Natural killer cell (primary cell): ENCODE results near the gene ZNF644. TPM values are rescaled to one million over a fixed set of nuclear protein-coding genes. Genes with fewer than 3 reads are reported as not detected.

Source experiments
- ATAC-seq, 3 donors: fragments of 150-1000 bp in 2 of 3; fragments of 200-7000 bp in 1 of 3; cut with Tn5 transposase; 1 replicate in 1 of 3; 2 replicates in 2 of 3; pipeline ENCODE4 v1.10.0; 2021; ENCODE audit warnings: mild to moderate bottlenecking in 2 of 3, moderate library complexity in 2 of 3
- DNase-seq, 2 donors: peaks; one replicate each; pipeline versions ENCODE4 v3.0.0 to v3.0.0-alpha.2; 2013 to 2021; ENCODE audit warnings: mixed read lengths in 1 of 2
- H3K27ac ChIP-seq: one replicate; pipeline ENCODE4 v1.5.1; 2013; ENCODE audit warnings: mild to moderate bottlenecking, low read length
- H3K27me3 ChIP-seq: one replicate; pipeline ENCODE4 v1.6.1; 2013; ENCODE audit warnings: low read length; ENCODE audit not compliant: control insufficient read depth, insufficient read depth
- H3K36me3 ChIP-seq: one replicate; pipeline ENCODE4 v1.6.1; 2013; ENCODE audit warnings: low read length; ENCODE audit not compliant: control insufficient read depth, insufficient read depth
- H3K4me1 ChIP-seq: one replicate; pipeline ENCODE4 v1.6.1; 2013; ENCODE audit warnings: low read length; ENCODE audit not compliant: control insufficient read depth, insufficient read depth
- H3K4me3 ChIP-seq: one replicate; pipeline ENCODE4 v1.5.1; 2013; ENCODE audit warnings: low read length
- H3K9me3 ChIP-seq: one replicate; pipeline ENCODE4 v1.6.1; 2013; ENCODE audit warnings: low read length; ENCODE audit not compliant: control insufficient read depth, insufficient read depth
- H3K27ac Mint-ChIP-seq, 2 donors: one replicate each; pipeline ENCODE4 v1.8.0; 2022; ENCODE audit warnings: mild to moderate bottlenecking in 2 of 2, mixed read lengths in 2 of 2, moderate library complexity in 1 of 2
- H3K27me3 Mint-ChIP-seq, 2 donors: one replicate each; pipeline ENCODE4 v1.8.0; 2022; ENCODE audit warnings: low read depth in 2 of 2, mixed read lengths in 2 of 2
- H3K36me3 Mint-ChIP-seq: one replicate; pipeline ENCODE4 v1.8.0; 2022; ENCODE audit warnings: mixed read lengths
- H3K4me1 Mint-ChIP-seq, 2 donors: one replicate each; pipeline ENCODE4 v1.8.0; 2022; ENCODE audit warnings: mixed read lengths in 2 of 2
- H3K4me3 Mint-ChIP-seq: one replicate; pipeline ENCODE4 v1.8.0; 2022; ENCODE audit warnings: mild to moderate bottlenecking, moderate library complexity, mixed read lengths
- H3K9me3 Mint-ChIP-seq, 2 donors: one replicate each; pipeline ENCODE4 v1.8.0; 2022; ENCODE audit warnings: mixed read lengths in 2 of 2
- CTCF ChIP-seq: fragments of 200-600 bp; IDR thresholded peaks from one replicate; pipeline ENCODE4 v1.8.0; 2022; ENCODE audit warnings: antibody characterized with exemption
- WGBS: methylation state at CpG from one replicate; pipeline ENCODE4 v1.1.7; 2013; ENCODE audit warnings: missing lambda C conversion rate; ENCODE audit not compliant: insufficient coverage; 5-methylcytosine and 5-hydroxymethylcytosine counted together
- intact Hi-C: fragments of 100-400 bp; cut with micrococcal nuclease; formaldehyde crosslinking; loops from one replicate; pipeline ENCODE4 v1.14.2; 2022
- total RNA-seq, 4 donors: library from RNA; stranded (reverse); fragments of 120-200 nt in 1 of 4; gene quantifications; one replicate each; pipeline versions ENCODE4 v1.2.3 to v1.2.4, GENCODE V29; 2013 to 2022

Gene ZNF644
- total RNA-seq, 3 donors from 2014 or later (not counting 1 experiment from before 2014, with no cell fraction given) = 135 to 157 (median 142) TPM

GRCh38 chr1:91020967-91021685, 709 bp downstream of the ZNF644 start:
- Histone ChIP-seq H3K36me3 (no peaks in the 10 kb centered on the region), H3K4me1 (peaks cover 20% of the 10 kb centered on the region), H3K4me3 (peak overlapping the region; percentile 99), H3K9me3 (no peaks in the 10 kb centered on the region), H3K27ac (peak overlapping the region; percentile 100), H3K27me3 (no peaks in the 10 kb centered on the region)
- ATAC-seq = peak; percentile 58 to 65 (median 65)
- Mint-ChIP-seq H3K4me1 (peaks cover 42 to 50% of the 10 kb centered on the region in 2 donors), H3K36me3 (no peaks in the 10 kb centered on the region), H3K4me3 (peak overlapping the region; percentile 92), H3K27me3 (no peaks in the 10 kb centered on the region), H3K27ac (peak overlapping the region; percentile 94 to 97), H3K9me3 (no peaks in the 10 kb centered on the region)
- DNase-seq = peak; percentile 72 to 84
- no peak for TF ChIP-seq CTCF
- intact Hi-C loops = loop anchor here (2.0 kb wide), 1 partner anchor 104 kb away; no protein-coding TSS in a partner anchor
- WGBS = 2% methylated on average over 25 of the region's 33 CpGs

GRCh38 chr1:91020486-91020885, 1.3 kb downstream of the ZNF644 start:
- Mint-ChIP-seq H3K4me1 (peaks cover 48 to 57% of the 10 kb centered on the region in 2 donors), H3K9me3 (no peaks in the 10 kb centered on the region), H3K4me3 (peak overlapping the region; percentile 92), H3K27ac (peak overlapping the region; percentile 94 to 97), H3K36me3 (no peaks in the 10 kb centered on the region), H3K27me3 (no peaks in the 10 kb centered on the region)
- no peak for TF ChIP-seq CTCF
- Histone ChIP-seq H3K36me3 (peaks cover 2% of the 10 kb centered on the region), H3K4me3 (peak overlapping the region; percentile 99), H3K27ac (peak overlapping the region; percentile 100), H3K9me3 (no peaks in the 10 kb centered on the region), H3K27me3 (no peaks in the 10 kb centered on the region), H3K4me1 (peaks cover 20% of the 10 kb centered on the region)
- intact Hi-C loops = loop anchor here (2.0 kb wide), 1 partner anchor 104 kb away; no protein-coding TSS in a partner anchor
- WGBS = 71% methylated on average over 4 of the region's 4 CpGs
- ATAC-seq (no peak), DNase-seq (no peak)

GRCh38 chr1:91018006-91018405, 3.8 kb downstream of the ZNF644 start:
- TF ChIP-seq CTCF = peak; percentile 27
- WGBS = 17% methylated on average over 1 of the region's 2 CpGs
- H3K27ac Mint-ChIP-seq = peak overlapping the region; percentile 94 to 97

More at GRCh38 chr1:91018006-91018405, 3.8 kb downstream of the ZNF644 start:
- Mint-ChIP-seq H3K4me3 (peak overlapping the region; percentile 59), H3K4me1 (peaks cover 66 to 76% of the 10 kb centered on the region in 2 donors), H3K9me3 (no peaks in the 10 kb centered on the region), H3K27me3 (no peaks in the 10 kb centered on the region), H3K36me3 (no peaks in the 10 kb centered on the region)
- H3K27ac ChIP-seq = no peak overlapping the region
- intact Hi-C loops = loop anchor here (2.0 to 10.0 kb wide), 2 partner anchors 53 to 147 kb away; no protein-coding TSS in a partner anchor
- ATAC-seq (no peak), DNase-seq (peak in 1 of 2 donors; percentile 57)
- peaks cover 5% of the 10 kb centered on the region for H3K36me3 ChIP-seq
- no peak overlapping the region for H3K4me3 ChIP-seq
- H3K9me3 ChIP-seq = no peaks in the 10 kb centered on the region
- no peaks in the 10 kb centered on the region for H3K27me3 ChIP-seq
- H3K4me1 ChIP-seq = peaks cover 20% of the 10 kb centered on the region
